Natural killer cell (primary cell): ENCODE data around the gene B4GAT1. TPM values are rescaled to one million over a fixed set of nuclear protein-coding genes. Genes with fewer than 3 reads are reported as not detected.

Experiments used
- ATAC-seq, 3 donors: fragments of 150-1000 bp in 2 of 3; fragments of 200-7000 bp in 1 of 3; cut with Tn5 transposase; 1 replicate in 1 of 3; 2 replicates in 2 of 3; pipeline ENCODE4 v1.10.0; 2021; ENCODE audit warnings: mild to moderate bottlenecking in 2 of 3, moderate library complexity in 2 of 3
- DNase-seq, 2 donors: peaks; one replicate each; pipeline versions ENCODE4 v3.0.0 to v3.0.0-alpha.2; 2013 to 2021; ENCODE audit warnings: mixed read lengths in 1 of 2
- H3K27ac ChIP-seq: one replicate; pipeline ENCODE4 v1.5.1; 2013; ENCODE audit warnings: mild to moderate bottlenecking, low read length
- H3K27me3 ChIP-seq: one replicate; pipeline ENCODE4 v1.6.1; 2013; ENCODE audit warnings: low read length; ENCODE audit not compliant: control insufficient read depth, insufficient read depth
- H3K36me3 ChIP-seq: one replicate; pipeline ENCODE4 v1.6.1; 2013; ENCODE audit warnings: low read length; ENCODE audit not compliant: control insufficient read depth, insufficient read depth
- H3K4me1 ChIP-seq: one replicate; pipeline ENCODE4 v1.6.1; 2013; ENCODE audit warnings: low read length; ENCODE audit not compliant: control insufficient read depth, insufficient read depth
- H3K4me3 ChIP-seq: one replicate; pipeline ENCODE4 v1.5.1; 2013; ENCODE audit warnings: low read length
- H3K9me3 ChIP-seq: one replicate; pipeline ENCODE4 v1.6.1; 2013; ENCODE audit warnings: low read length; ENCODE audit not compliant: control insufficient read depth, insufficient read depth
- H3K27ac Mint-ChIP-seq, 2 donors: one replicate each; pipeline ENCODE4 v1.8.0; 2022; ENCODE audit warnings: mild to moderate bottlenecking in 2 of 2, mixed read lengths in 2 of 2, moderate library complexity in 1 of 2
- H3K27me3 Mint-ChIP-seq, 2 donors: one replicate each; pipeline ENCODE4 v1.8.0; 2022; ENCODE audit warnings: low read depth in 2 of 2, mixed read lengths in 2 of 2
- H3K36me3 Mint-ChIP-seq: one replicate; pipeline ENCODE4 v1.8.0; 2022; ENCODE audit warnings: mixed read lengths
- H3K4me1 Mint-ChIP-seq, 2 donors: one replicate each; pipeline ENCODE4 v1.8.0; 2022; ENCODE audit warnings: mixed read lengths in 2 of 2
- H3K4me3 Mint-ChIP-seq: one replicate; pipeline ENCODE4 v1.8.0; 2022; ENCODE audit warnings: mild to moderate bottlenecking, moderate library complexity, mixed read lengths
- H3K9me3 Mint-ChIP-seq, 2 donors: one replicate each; pipeline ENCODE4 v1.8.0; 2022; ENCODE audit warnings: mixed read lengths in 2 of 2
- WGBS: methylation state at CpG from one replicate; pipeline ENCODE4 v1.1.7; 2013; ENCODE audit warnings: missing lambda C conversion rate; ENCODE audit not compliant: insufficient coverage; 5-methylcytosine and 5-hydroxymethylcytosine counted together
- intact Hi-C: fragments of 100-400 bp; cut with micrococcal nuclease; formaldehyde crosslinking; loops from one replicate; pipeline ENCODE4 v1.14.2; 2022
- total RNA-seq, 4 donors: library from RNA; stranded (reverse); fragments of 120-200 nt in 1 of 4; gene quantifications; one replicate each; pipeline versions ENCODE4 v1.2.3 to v1.2.4, GENCODE V29; 2013 to 2022
- TF ChIP-seq, protein P1 (sequence below): fragments of 200-600 bp; IDR thresholded peaks from one replicate; pipeline ENCODE4 v1.8.0; 2022; ENCODE audit warnings: antibody characterized with exemption

Gene B4GAT1
- total RNA-seq, 3 donors from 2014 or later (not counting 1 experiment from before 2014, with no cell fraction given) = 2.0 to 4.2 (median 2.5) TPM

DNA sequence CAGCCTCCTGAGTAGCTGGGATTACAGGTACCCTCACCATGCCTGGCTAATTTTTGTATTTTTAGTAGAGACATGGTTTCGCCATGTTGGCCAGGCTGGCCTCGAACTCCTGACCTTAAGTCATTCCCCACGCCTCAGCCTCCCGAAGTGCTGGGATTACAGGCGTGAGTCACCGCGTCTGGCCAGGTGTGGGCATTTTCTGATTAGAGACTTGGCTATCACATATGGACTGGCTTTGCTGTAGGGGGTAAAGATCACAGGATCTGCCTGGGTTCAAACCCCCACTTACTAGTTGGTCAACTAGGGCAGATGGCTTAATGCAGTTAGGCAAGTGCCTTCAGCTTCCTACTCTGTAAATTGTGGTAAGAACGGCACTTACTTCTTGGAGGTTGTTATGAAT lies 37.1 kb downstream of the B4GAT1 start:
- TF ChIP-seq, protein P1, sequence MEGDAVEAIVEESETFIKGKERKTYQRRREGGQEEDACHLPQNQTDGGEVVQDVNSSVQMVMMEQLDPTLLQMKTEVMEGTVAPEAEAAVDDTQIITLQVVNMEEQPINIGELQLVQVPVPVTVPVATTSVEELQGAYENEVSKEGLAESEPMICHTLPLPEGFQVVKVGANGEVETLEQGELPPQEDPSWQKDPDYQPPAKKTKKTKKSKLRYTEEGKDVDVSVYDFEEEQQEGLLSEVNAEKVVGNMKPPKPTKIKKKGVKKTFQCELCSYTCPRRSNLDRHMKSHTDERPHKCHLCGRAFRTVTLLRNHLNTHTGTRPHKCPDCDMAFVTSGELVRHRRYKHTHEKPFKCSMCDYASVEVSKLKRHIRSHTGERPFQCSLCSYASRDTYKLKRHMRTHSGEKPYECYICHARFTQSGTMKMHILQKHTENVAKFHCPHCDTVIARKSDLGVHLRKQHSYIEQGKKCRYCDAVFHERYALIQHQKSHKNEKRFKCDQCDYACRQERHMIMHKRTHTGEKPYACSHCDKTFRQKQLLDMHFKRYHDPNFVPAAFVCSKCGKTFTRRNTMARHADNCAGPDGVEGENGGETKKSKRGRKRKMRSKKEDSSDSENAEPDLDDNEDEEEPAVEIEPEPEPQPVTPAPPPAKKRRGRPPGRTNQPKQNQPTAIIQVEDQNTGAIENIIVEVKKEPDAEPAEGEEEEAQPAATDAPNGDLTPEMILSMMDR = no peak
- Histone ChIP-seq H3K27ac (no peak overlapping the region), H3K27me3 (no peaks in the 10 kb centered on the region), H3K4me1 (peaks cover 23% of the 10 kb centered on the region), H3K9me3 (no peaks in the 10 kb centered on the region), H3K4me3 (no peak overlapping the region), H3K36me3 (no peaks in the 10 kb centered on the region)
- no peaks in the 10 kb centered on the region for H3K36me3 Mint-ChIP-seq
- no peaks in the 10 kb centered on the region for H3K9me3 Mint-ChIP-seq
- 94% methylated on average over 8 of the region's 8 CpGs for WGBS
- peaks cover 3 to 13% of the 10 kb centered on the region in 2 donors for H3K27me3 Mint-ChIP-seq
- ATAC-seq (no peak), DNase-seq (no peak)
- intact Hi-C loops = no loop called here
- no peak overlapping the region for H3K27ac Mint-ChIP-seq
- peaks cover 11 to 20% of the 10 kb centered on the region in 2 donors for H3K4me1 Mint-ChIP-seq
- H3K4me3 Mint-ChIP-seq = no peak overlapping the region

DNA sequence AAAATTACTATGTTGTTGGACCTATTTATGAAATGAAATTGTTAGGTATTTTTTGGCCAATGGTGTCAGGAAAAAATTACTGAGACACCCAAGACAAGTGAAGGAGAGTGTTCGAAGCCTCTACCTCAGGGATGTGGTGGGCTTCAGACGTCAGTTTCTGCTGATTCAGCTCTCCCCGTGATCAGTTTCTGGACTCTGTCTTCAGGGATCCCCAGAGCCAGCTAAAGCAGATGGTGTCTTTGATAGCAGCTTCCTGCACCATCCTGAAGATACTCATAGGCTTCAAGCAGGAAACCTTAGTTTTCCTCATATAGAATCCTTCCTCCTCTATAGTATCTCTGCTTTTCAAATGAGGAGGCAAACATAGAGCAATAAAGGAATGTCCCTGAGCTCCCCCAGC lies 38.0 kb downstream of the B4GAT1 start:
- intact Hi-C loops = no loop called here
- TF ChIP-seq, protein P1 = no peak
- Histone ChIP-seq H3K27ac (no peak overlapping the region), H3K36me3 (no peaks in the 10 kb centered on the region), H3K9me3 (no peaks in the 10 kb centered on the region), H3K4me1 (peaks cover 23% of the 10 kb centered on the region), H3K4me3 (no peak overlapping the region), H3K27me3 (no peaks in the 10 kb centered on the region)
- Mint-ChIP-seq H3K9me3 (no peaks in the 10 kb centered on the region), H3K27me3 (peaks cover 0 to 9% of the 10 kb centered on the region in 2 donors), H3K36me3 (no peaks in the 10 kb centered on the region), H3K27ac (no peak overlapping the region), H3K4me1 (peaks cover 11 to 20% of the 10 kb centered on the region in 2 donors), H3K4me3 (no peak overlapping the region)
- no peak for DNase-seq
- ATAC-seq = no peak
- WGBS = 65% methylated on average over 3 of the region's 3 CpGs

DNA sequence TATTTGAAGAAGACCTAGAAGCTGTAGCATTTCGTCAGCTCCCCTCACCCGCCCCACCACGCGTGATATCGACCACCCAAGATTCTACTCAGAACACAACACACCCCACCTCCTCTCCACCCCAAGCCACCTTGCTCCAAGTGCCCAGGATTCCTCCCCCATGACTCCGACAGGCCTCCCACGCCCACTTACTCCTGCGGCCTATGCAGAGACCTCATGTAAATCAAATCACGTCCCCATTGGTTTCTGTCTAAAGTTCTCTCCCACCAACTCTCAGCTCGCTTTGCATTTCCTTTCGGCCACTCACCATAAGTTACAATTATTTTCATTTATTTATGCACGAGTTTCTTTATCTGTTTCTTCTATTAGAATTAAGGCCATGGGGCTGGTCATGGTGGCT lies 44.8 kb downstream of the B4GAT1 start:
- 88% methylated on average over 12 of the region's 12 CpGs for WGBS
- no peaks in the 10 kb centered on the region for H3K27me3 ChIP-seq
- no peak overlapping the region for H3K4me3 Mint-ChIP-seq
- H3K9me3 ChIP-seq = no peaks in the 10 kb centered on the region
- TF ChIP-seq, protein P1 = no peak
- H3K27ac Mint-ChIP-seq = no peak overlapping the region
- no peaks in the 10 kb centered on the region for H3K4me1 Mint-ChIP-seq
- ATAC-seq (no peak), DNase-seq (no peak)
- H3K9me3 Mint-ChIP-seq = no peaks in the 10 kb centered on the region
- no peaks in the 10 kb centered on the region for H3K4me1 ChIP-seq
- intact Hi-C loops = no loop called here
- H3K27me3 Mint-ChIP-seq = peaks cover 0 to 2% of the 10 kb centered on the region in 2 donors
- no peaks in the 10 kb centered on the region for H3K36me3 ChIP-seq
- H3K4me3 ChIP-seq = no peak overlapping the region
- no peak overlapping the region for H3K27ac ChIP-seq
- H3K36me3 Mint-ChIP-seq = no peaks in the 10 kb centered on the region

DNA sequence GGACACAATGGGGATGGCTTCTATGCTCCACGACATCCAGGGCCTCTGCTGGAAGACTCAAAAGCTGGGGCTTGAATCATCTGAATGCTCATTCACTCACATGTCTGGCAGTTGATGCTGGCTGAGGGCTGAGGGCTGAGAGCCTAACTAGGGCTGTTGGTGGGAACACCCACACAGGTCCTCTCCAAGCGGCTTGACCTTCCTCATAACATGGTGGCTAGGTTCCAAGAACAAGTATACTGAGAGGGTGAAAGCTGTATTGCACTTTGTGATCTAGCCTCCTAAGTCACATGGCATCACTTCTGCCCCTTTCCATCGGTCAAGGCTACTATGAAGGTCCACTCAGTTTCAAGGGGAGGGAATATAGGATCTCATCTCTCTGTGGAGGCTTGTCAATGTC lies 48.2 kb downstream of the B4GAT1 start:
- TF ChIP-seq, protein P1 = no peak
- no peaks in the 10 kb centered on the region for H3K4me1 ChIP-seq
- no peak overlapping the region for H3K4me3 ChIP-seq
- DNase-seq = no peak
- Mint-ChIP-seq H3K36me3 (no peaks in the 10 kb centered on the region), H3K27me3 (peaks cover 0 to 5% of the 10 kb centered on the region in 2 donors), H3K27ac (no peak overlapping the region), H3K4me1 (no peaks in the 10 kb centered on the region), H3K9me3 (no peaks in the 10 kb centered on the region), H3K4me3 (no peak overlapping the region)
- H3K27me3 ChIP-seq = no peaks in the 10 kb centered on the region
- H3K9me3 ChIP-seq = no peaks in the 10 kb centered on the region
- no peaks in the 10 kb centered on the region for H3K36me3 ChIP-seq
- no peak for ATAC-seq
- H3K27ac ChIP-seq = no peak overlapping the region
- 92% methylated on average over 2 of the region's 3 CpGs for WGBS
- intact Hi-C loops = no loop called here
